Amniotic epithelial cell (primary cell): ENCODE measurements around the gene KLHL30.

Source experiments
- DNase-seq: peaks from one replicate; pipeline ENCODE4 v3.0.0-alpha.2; 2010; ENCODE audit warnings: low read depth

KLHL30 gene

GRCh38 chr2:238183821-238184220, 45.4 kb downstream of the KLHL30 start:
- no peak for DNase-seq

GRCh38 chr2:238187618-238188548, 49.4 kb downstream of the KLHL30 start:
- no peak for DNase-seq

DNA sequence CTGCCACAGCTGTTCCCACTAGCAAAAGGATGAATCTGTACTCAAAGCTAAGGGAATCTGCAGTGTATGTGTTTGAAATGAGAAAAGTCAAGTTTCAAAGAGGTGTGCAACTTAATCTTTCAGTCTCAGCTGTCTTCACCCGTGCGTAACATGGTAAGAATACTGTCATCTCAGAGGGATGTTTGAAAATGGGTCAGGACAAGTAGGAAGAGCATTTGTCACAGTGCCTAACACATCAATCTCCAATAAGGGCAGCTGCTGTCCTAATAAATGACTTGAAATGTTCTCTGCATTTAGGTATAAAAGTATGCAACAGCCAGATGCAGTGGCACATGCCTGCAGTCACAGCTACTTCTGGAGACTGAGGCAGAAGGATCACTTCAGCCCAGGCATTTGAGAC, 52.0 kb downstream of the KLHL30 start:
- DNase-seq: no peak
